Fibroblast of lung (primary cell): ENCODE results near the gene UBL7. TPM values are rescaled to one million over a fixed set of nuclear protein-coding genes. Genes with fewer than 3 reads are reported as not detected.
"Not testable (repeated sequence)": the region's sequence is repeated elsewhere in the genome, so short reads cannot be mapped to it uniquely, and the experiment has no call there.

Source experiments
- DNase-seq, 2 donors: peaks; one replicate each; pipeline versions ENCODE4 v3.0.0 to v3.0.0-alpha.2; 2010; ENCODE audit warnings: low read depth in 2 of 2
- H2AFZ ChIP-seq: 2 replicates; pipeline ENCODE4 v1.5.1; 2012; ENCODE audit warnings: low read length, control low read depth, inconsistent platforms
- H3K27ac ChIP-seq: 2 replicates; pipeline ENCODE4 v1.5.1; 2011; ENCODE audit warnings: low read length, control low read depth; ENCODE audit not compliant: insufficient read depth
- H3K27me3 ChIP-seq: 2 replicates; pipeline ENCODE4 v1.5.1; 2011; ENCODE audit warnings: mild to moderate bottlenecking, low read length; ENCODE audit not compliant: control insufficient read depth, insufficient read depth
- H3K36me3 ChIP-seq: 2 replicates; pipeline ENCODE4 v1.5.1; 2011; ENCODE audit warnings: low read length; ENCODE audit not compliant: control insufficient read depth, insufficient read depth
- H3K4me1 ChIP-seq: 2 replicates; pipeline ENCODE4 v1.5.1; 2011; ENCODE audit warnings: low read length; ENCODE audit not compliant: control insufficient read depth, insufficient read depth; ENCODE audit errors: extremely low read depth
- H3K4me2 ChIP-seq: 2 replicates; pipeline ENCODE4 v1.5.1; 2011; ENCODE audit warnings: low read length, control low read depth; ENCODE audit not compliant: insufficient read depth; ENCODE audit errors: extremely low read depth
- H3K4me3 ChIP-seq, 4 experiments: fragments of 200-600 bp in 1 of 4; sonication (generic) in 1 of 4; replicated peaks in 1 of 4; 2 replicates each; pipeline ENCODE4 v1.5.1; 2011 to 2016; ENCODE audit warnings: low read length in 4 of 4, low read depth in 3 of 4, mild to moderate bottlenecking in 3 of 4, control low read depth in 2 of 4, inconsistent platforms in 1 of 4, mixed read lengths in 1 of 4; ENCODE audit not compliant: insufficient read depth in 1 of 4; ENCODE audit errors: control extremely low read depth in 1 of 4
- H3K79me2 ChIP-seq: 2 replicates; pipeline ENCODE4 v1.5.1; 2012; ENCODE audit warnings: mild to moderate bottlenecking, low read length, inconsistent platforms; ENCODE audit not compliant: control insufficient read depth, insufficient read depth
- H3K9ac ChIP-seq: 2 replicates; pipeline ENCODE4 v1.5.1; 2011; ENCODE audit warnings: mild to moderate bottlenecking, low read length, control low read depth; ENCODE audit not compliant: insufficient read depth
- H3K9me3 ChIP-seq: 2 replicates; pipeline ENCODE4 v1.5.1; 2012; ENCODE audit warnings: low read depth, low read length; ENCODE audit not compliant: control insufficient read depth, insufficient read depth
- H4K20me1 ChIP-seq: 2 replicates; pipeline ENCODE4 v1.5.1; 2011; ENCODE audit warnings: low read length; ENCODE audit not compliant: control insufficient read depth, insufficient read depth; ENCODE audit errors: extremely low read depth
- CTCF ChIP-seq, 2 donors: IDR thresholded peaks in 1 of 2; conservative IDR thresholded peaks in 1 of 2; 1 replicate in 1 of 2; 2 replicates in 1 of 2; pipeline ENCODE4 v1.5.1; 2011 to 2012; ENCODE audit warnings: low read length in 2 of 2, control low read depth in 1 of 2, inconsistent platforms in 1 of 2, low read depth in 1 of 2, mild to moderate bottlenecking in 1 of 2
- EZH2 ChIP-seq: IDR thresholded peaks from 2 replicates; pipeline ENCODE4 v1.5.1; 2012; ENCODE audit warnings: low read length, control low read depth, mild to moderate bottlenecking; ENCODE audit errors: missing control alignments
- polyA plus RNA-seq, 2 donors: library from polyadenylated mRNA; depleted of rRNA in 1 of 2; stranded (reverse) in 1 of 2; unstranded in 1 of 2; fragments of >200 nt; gene quantifications; 2 replicates each; pipeline ENCODE4 v1.2.1, GENCODE V29; 2011 to 2012; ENCODE audit warnings: missing spikeins in 1 of 2
- total RNA-seq: library from RNA; depleted of rRNA; stranded (reverse); fragments of >200 nt; gene quantifications from 2 replicates; pipeline ENCODE4 v1.2.1, GENCODE V29; 2014

The UBL7 gene
- total and polyA plus RNA-seq, 2 donors (not counting 1 experiment from before 2014, with no cell fraction given), result 31.9 to 36.8 TPM

- no peaks in the 10 kb centered on the region for H4K20me1 ChIP-seq
- H3K9ac ChIP-seq, result no peak overlapping the region
- DNase-seq, result no peak
- no peak overlapping the region for H3K4me3 ChIP-seq
- no peak overlapping the region for H3K4me2 ChIP-seq
- peaks cover 4% of the 10 kb centered on the region for H3K79me2 ChIP-seq
- H3K27me3 ChIP-seq, result no peaks in the 10 kb centered on the region
- no peak overlapping the region for H3K27ac ChIP-seq
- H3K9me3 ChIP-seq, result no peaks in the 10 kb centered on the region
- TF ChIP-seq CTCF (conservative IDR thresholded peaks at IDR 0.05 in 1 of 2, IDR thresholded peaks at IDR 0.05 in 1 of 2; ENCODE audit: low read depth in 1 of 2, low read length in 2 of 2) (no peak), EZH2 (no peak)
- H3K4me1 ChIP-seq, result no peaks in the 10 kb centered on the region
- H2AFZ ChIP-seq, result no peak overlapping the region
- H3K36me3 ChIP-seq, result no peaks in the 10 kb centered on the region
Observed at GRCh38 chr15:74458473-74458872, 2.5 kb downstream of the UBL7 start.

GRCh38 chr15:74457036-74457435 lies 3.9 kb downstream of the UBL7 start:
- H3K4me3 ChIP-seq, H3K36me3 ChIP-seq, H4K20me1 ChIP-seq, H3K27me3 ChIP-seq, H3K4me1 ChIP-seq, H3K9me3 ChIP-seq, H3K9ac ChIP-seq, H3K4me2 ChIP-seq, H3K79me2 ChIP-seq, DNase-seq, H3K27ac ChIP-seq, H2AFZ ChIP-seq: not testable (repeated sequence)

- Histone ChIP-seq H3K4me1 (no peaks in the 10 kb centered on the region), H4K20me1 (no peaks in the 10 kb centered on the region), H3K27me3 (no peaks in the 10 kb centered on the region), H3K27ac (no peak overlapping the region), H3K4me3 (no peak overlapping the region), H3K36me3 (peaks cover 5% of the 10 kb centered on the region), H3K4me2 (no peak overlapping the region), H3K9me3 (no peaks in the 10 kb centered on the region), H3K79me2 (no peaks in the 10 kb centered on the region), H3K9ac (no peak overlapping the region), H2AFZ (no peak overlapping the region)
- no peak for TF ChIP-seq EZH2
- no peak for TF ChIP-seq CTCF (conservative IDR thresholded peaks at IDR 0.05 in 1 of 2, IDR thresholded peaks at IDR 0.05 in 1 of 2; ENCODE audit: low read depth in 1 of 2, low read length in 2 of 2)
- DNase-seq, result no peak
Observed at GRCh38 chr15:74454764-74455500, 6.0 kb downstream of the UBL7 start.
